Esophagus (tissue), 2 donors: Measurements from ENCODE around the gene DPYSL4. TPM values are rescaled to one million over a fixed set of nuclear protein-coding genes. Genes with fewer than 3 reads are reported as not detected.

Experiments
- H3K27ac ChIP-seq, 2 donors: one replicate each; pipeline ENCODE4 v1.5.1; 2013; ENCODE audit warnings: low read depth in 2 of 2, mild to moderate bottlenecking in 2 of 2, inconsistent platforms in 1 of 2, low read length in 1 of 2, moderate library complexity in 1 of 2
- H3K27me3 ChIP-seq, 2 donors: one replicate each; pipeline ENCODE4 v1.6.1; 2013; ENCODE audit warnings: low read length in 2 of 2, control low read depth in 1 of 2, mild to moderate bottlenecking in 1 of 2; ENCODE audit not compliant: insufficient read depth in 2 of 2, control insufficient read depth in 1 of 2
- H3K36me3 ChIP-seq, 2 donors: one replicate each; pipeline ENCODE4 v1.6.1; 2013; ENCODE audit warnings: low read length in 1 of 2; ENCODE audit not compliant: control insufficient read depth in 2 of 2, insufficient read depth in 2 of 2
- H3K4me1 ChIP-seq, 2 donors: one replicate each; pipeline ENCODE4 v1.6.1; 2013; ENCODE audit warnings: low read length in 1 of 2; ENCODE audit not compliant: control insufficient read depth in 2 of 2, insufficient read depth in 2 of 2
- H3K4me3 ChIP-seq, 2 donors: one replicate each; pipeline ENCODE4 v1.5.1; 2013; ENCODE audit warnings: low read length in 2 of 2, mild to moderate bottlenecking in 2 of 2, low read depth in 1 of 2, moderate library complexity in 1 of 2
- H3K9me3 ChIP-seq, 2 donors: one replicate each; pipeline ENCODE4 v1.6.1; 2013; ENCODE audit warnings: mild to moderate bottlenecking in 2 of 2, low read depth in 1 of 2, low read length in 1 of 2, moderate library complexity in 1 of 2; ENCODE audit not compliant: control insufficient read depth in 2 of 2, insufficient read depth in 1 of 2
- WGBS, 2 donors: extraction: QIAGEN DNeasy Blood & Tissue Kit; methylation state at CpG; one replicate each; pipeline ENCODE4 v1.1.7; 2013; 5-methylcytosine and 5-hydroxymethylcytosine counted together
- polyA plus RNA-seq, 2 donors: library from polyadenylated mRNA; stranded (reverse); fragments of 200-250 nt; gene quantifications; one replicate each; pipeline ENCODE4 v1.2.3, GENCODE V29; 2013
- donor health status: healthy with polysubstance abuse.
- donor health status: Bipolar disorder and iron deficiency.

Gene DPYSL4
- polyA plus RNA-seq, 2 donors: 0.26 to 0.52 TPM

DNA sequence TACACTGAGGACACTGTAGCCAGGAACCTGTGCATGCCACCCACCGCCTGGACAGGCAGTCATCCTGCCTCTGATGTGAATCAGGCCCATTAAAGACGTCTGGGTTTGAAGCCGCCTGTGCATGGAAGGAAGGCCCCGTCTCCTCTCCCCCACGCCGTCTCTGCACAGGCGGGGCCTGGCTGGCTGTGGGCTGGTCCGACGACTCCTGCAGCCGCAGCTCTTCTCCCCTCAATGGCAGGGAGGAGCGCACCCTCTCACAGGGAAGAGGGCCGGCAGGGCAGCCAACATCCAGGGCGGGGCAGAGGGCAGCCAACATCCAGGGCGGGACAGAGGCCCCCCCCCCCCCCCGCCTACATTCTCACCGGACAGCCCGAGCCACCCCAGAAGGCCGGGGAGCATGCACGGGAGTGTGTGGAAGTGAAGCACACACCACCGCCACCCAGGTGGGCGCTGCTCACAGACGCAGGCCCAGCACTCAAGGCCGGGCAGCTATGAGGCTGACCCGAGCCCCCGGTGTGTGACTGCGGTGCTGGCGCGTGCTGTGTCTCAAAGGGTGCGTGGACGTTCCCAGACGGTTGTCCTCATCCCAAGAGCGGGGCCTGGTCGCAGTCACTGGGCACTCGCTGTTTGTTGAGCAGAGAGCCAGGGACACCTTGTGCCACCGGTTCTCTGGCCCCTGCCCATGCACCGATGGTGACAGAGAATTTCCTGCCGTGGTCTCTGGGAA is 19.1 kb downstream of the DPYSL4 start:
- Histone ChIP-seq H3K27ac (no peak overlapping the region), H3K9me3 (no peaks in the 10 kb centered on the region), H3K4me1 (peaks cover 0 to 4% of the 10 kb centered on the region in 2 donors), H3K36me3 (peaks cover 0 to 4% of the 10 kb centered on the region in 2 donors), H3K4me3 (no peak overlapping the region), H3K27me3 (no peaks in the 10 kb centered on the region)
- WGBS, 2 donors: 77 to 80% methylated on average over 34 to 36 of the region's 37 CpGs

DNA sequence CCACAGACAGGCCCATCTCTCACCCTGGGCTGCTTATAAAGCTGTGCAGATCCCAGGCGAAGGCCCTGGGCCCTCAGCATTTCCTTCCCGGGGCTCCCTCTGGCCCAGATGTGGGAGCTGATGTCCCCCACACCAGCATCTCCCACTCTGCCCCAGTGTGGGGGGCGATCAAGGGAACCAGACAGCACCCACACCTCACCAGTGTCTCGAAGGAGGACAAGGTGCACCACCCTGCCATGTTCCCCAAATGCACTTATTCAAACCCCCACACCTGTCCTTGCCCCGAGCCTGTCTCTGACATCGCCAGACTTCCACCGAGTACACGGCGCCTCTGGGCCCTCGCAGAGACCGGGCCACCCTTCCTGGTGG is 19.6 kb downstream of the DPYSL4 start:
- WGBS, 2 donors: 88 to 92% methylated on average over 11 of the region's 11 CpGs
- Histone ChIP-seq H3K27ac (no peak overlapping the region), H3K27me3 (no peaks in the 10 kb centered on the region), H3K4me3 (no peak overlapping the region), H3K9me3 (no peaks in the 10 kb centered on the region), H3K4me1 (peaks cover 0 to 4% of the 10 kb centered on the region in 2 donors), H3K36me3 (peaks cover 0 to 4% of the 10 kb centered on the region in 2 donors)

DNA sequence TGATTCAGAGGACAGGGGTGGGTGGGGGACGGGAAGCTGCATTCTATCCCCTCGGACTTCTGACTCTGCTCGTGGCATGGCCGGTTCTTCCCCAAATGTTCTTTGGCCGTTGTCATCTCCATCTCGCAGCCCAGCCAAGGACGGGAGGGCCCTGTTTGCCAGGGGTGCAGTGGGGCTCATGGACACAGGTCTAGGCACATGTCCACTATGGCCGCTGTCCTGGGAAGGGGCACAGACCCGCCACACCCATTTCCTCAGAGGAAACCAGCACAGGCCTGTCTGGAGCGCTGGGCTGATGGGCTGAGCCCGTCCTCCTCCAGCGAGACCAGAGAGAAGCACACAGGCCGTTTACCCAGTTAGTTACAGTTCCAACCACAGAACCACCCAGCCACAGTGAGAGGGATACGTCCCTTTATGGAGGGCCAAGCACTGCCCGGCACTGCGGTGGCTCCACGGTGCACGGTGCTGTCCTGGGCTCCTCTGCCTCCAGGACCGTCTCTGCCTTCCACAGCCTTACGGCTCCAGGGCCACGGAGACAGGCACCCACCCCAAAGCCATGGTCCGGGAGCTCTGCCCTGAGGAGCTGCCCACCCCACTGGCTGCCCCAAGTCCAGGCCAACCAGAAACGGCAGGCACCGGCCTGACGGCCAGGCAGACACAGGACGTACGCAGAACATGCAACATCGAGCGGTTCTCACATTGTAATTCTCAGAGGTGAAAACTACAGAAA is 20.2 kb downstream of the DPYSL4 start:
- Histone ChIP-seq H3K9me3 (no peaks in the 10 kb centered on the region), H3K27ac (no peak overlapping the region), H3K36me3 (peaks cover 0 to 4% of the 10 kb centered on the region in 2 donors), H3K4me3 (no peak overlapping the region), H3K27me3 (no peaks in the 10 kb centered on the region), H3K4me1 (peaks cover 0 to 4% of the 10 kb centered on the region in 2 donors)
- WGBS, 2 donors: 88 to 91% methylated on average over 29 of the region's 29 CpGs

DNA sequence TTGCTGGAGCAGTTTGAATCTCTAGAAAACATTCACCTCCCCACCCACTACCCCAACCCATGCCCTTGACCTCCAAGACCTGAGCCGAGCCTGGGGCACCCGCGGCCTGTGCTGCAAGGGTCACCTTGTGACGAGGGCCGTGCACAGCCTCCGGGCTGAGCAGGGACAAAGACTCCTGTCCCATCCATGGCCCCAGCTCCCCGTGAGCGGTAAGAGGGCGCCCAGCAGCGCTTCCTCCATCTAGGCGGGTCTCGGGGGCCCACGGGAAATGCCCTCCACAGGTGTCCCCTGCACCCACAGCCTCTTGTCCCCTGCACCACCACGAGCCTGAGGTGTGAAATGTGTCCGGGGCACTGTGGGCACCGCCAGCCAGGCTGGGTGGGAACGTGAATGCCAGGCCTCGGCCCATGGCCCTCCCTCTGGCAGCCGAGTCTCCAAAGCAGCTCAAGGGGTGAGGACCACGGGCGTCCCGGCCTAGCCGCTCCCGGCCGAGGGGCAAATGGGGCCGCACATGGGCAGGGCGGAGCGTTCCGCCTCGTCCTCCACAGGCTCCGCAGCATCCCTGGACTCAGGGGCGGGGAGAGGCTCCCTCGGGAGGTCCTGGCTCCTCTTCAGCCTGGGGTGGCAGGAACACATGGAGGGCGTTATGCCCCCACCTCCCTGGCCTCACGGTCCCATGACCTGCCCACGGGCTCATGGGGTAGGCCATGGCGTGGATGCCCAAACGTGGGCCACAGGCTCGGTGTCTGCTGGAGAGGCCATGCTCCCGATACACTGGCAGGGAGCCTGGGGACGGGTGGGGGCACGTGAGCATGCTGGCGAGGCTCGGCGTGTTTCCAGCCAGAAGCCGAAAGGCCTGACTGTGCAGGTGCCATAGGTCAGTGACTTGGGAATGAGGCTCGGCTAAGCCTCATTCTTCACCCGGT is 21.1 kb downstream of the DPYSL4 start:
- H3K9me3 ChIP-seq: peaks cover 0 to under 1% of the 10 kb centered on the region in 2 donors
- peaks cover 0 to 4% of the 10 kb centered on the region in 2 donors for H3K4me1 ChIP-seq
- H3K27me3 ChIP-seq: no peaks in the 10 kb centered on the region
- 83 to 86% methylated on average over 47 to 48 of the region's 48 CpGs for WGBS, 2 donors
- no peak overlapping the region for H3K4me3 ChIP-seq
- no peak overlapping the region for H3K27ac ChIP-seq
- H3K36me3 ChIP-seq: peaks cover 0 to 4% of the 10 kb centered on the region in 2 donors

DNA sequence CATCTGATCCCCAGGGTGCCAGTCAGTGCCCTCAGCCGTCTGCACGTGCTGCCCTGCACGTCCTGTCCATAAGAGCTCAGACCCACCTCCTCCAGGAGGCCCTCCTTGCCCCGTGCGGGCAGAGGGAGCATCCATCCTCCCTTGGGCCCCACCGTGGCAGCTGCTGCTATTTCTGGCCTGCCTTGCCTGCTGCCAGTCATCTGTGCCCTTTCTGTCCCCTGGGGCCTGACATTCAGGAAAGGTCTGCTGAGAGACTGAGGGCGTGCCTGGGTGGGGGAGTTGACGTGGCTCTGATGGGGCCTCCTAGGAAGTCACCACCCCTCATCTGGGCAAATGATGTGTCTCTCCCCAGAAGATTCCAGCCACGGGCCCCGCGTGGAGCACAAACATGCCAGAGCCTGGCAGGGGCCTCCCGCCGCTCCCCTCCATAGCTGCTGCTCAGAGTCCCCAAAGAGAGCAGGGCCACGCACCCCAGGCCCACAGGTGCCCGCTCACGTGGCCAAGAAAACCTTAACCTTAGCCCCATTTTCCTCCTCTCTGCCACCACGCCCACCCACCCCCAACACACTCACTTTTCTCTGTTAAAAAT is 21.8 kb downstream of the DPYSL4 start:
- Histone ChIP-seq H3K27ac (no peak overlapping the region), H3K27me3 (no peaks in the 10 kb centered on the region), H3K4me3 (no peak overlapping the region), H3K9me3 (peaks cover 0 to 6% of the 10 kb centered on the region in 2 donors), H3K36me3 (peaks cover 0 to 4% of the 10 kb centered on the region in 2 donors), H3K4me1 (peaks cover 0 to 3% of the 10 kb centered on the region in 2 donors)
- WGBS, 2 donors: 78 to 79% methylated on average over 16 to 17 of the region's 17 CpGs

DNA sequence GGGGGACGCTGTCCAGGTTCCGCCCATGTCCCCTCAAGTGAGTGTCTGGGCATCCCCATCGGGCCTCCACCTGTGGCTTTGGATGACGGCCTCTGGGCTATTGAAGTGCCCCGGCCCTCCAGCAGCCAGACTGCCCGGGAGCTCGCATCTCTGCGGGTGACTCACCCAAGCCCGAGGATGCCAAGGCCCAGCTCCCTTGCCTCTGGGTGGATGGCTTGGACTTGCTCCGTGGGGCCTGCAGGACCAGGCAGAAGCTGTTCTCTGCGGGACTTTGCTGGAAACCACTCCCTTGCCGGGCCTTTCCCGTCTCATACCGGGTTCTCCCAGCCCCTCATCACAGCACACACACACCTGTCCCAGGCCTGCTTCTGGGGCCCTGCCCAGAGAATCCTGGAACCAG is 22.4 kb downstream of the DPYSL4 start:
- Histone ChIP-seq H3K9me3 (peaks cover 0 to 6% of the 10 kb centered on the region in 2 donors), H3K4me3 (no peak overlapping the region), H3K27ac (no peak overlapping the region), H3K4me1 (no peaks in the 10 kb centered on the region), H3K36me3 (peaks cover 0 to 4% of the 10 kb centered on the region in 2 donors), H3K27me3 (no peaks in the 10 kb centered on the region)
- 60 to 69% methylated on average over 14 of the region's 14 CpGs for WGBS, 2 donors

DNA sequence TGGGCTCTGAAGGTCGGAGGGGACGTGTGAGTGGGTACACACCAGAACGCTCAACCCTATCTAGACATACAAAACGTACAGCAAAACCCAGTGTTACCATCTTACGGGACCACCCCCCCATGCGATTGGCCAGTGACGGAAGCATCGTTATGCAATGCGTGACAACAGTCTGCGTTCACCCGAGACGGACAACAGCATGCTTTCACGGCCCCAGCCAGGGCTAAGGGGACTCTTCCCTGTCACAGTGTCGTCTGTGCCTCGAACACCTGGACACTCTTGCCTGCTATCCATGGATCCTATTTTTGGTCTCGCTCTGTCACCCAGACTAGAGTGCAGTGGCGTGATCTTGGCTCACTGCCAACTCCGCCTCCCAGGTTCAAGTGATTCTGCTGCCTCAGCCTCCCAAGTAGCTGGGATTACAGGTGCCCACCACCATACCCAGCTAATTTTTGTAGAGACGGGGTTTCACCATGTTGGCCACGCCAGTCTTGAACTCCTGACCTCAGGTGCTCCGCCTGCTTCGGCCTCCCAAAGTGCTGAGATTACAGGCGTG is 23.3 kb downstream of the DPYSL4 start:
- H3K27ac ChIP-seq: no peak overlapping the region
- no peaks in the 10 kb centered on the region for H3K4me1 ChIP-seq
- peaks cover 0 to 6% of the 10 kb centered on the region in 2 donors for H3K9me3 ChIP-seq
- no peaks in the 10 kb centered on the region for H3K27me3 ChIP-seq
- WGBS, 2 donors: 90 to 91% methylated on average over 23 of the region's 23 CpGs
- H3K4me3 ChIP-seq: no peak overlapping the region
- peaks cover 0 to 4% of the 10 kb centered on the region in 2 donors for H3K36me3 ChIP-seq

DNA sequence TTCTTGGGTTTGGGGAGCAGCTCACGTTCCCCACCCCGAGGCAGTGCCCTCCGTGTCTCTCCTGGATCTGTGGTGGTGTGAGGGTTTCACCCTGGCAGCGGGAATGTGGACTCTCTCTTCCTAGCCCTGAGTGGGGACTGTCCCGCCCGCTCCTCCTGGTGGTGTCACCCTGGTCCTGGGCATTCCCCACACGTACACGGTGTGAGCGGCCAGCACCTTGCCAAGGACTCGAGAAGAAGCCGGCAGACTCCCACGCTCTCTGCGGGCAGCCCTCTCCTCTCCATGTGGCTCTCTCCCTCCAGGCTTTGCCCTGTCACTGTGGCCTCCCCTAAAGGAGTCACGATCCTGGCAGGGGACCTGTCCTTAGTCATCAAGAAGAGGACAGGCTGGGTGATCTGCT is 24.0 kb downstream of the DPYSL4 start:
- peaks cover 0 to 4% of the 10 kb centered on the region in 2 donors for H3K36me3 ChIP-seq
- no peak overlapping the region for H3K27ac ChIP-seq
- H3K27me3 ChIP-seq: no peaks in the 10 kb centered on the region
- H3K4me3 ChIP-seq: no peak overlapping the region
- no peaks in the 10 kb centered on the region for H3K4me1 ChIP-seq
- WGBS, 2 donors: 92 to 95% methylated on average over 14 of the region's 14 CpGs
- peaks cover 0 to 6% of the 10 kb centered on the region in 2 donors for H3K9me3 ChIP-seq

DNA sequence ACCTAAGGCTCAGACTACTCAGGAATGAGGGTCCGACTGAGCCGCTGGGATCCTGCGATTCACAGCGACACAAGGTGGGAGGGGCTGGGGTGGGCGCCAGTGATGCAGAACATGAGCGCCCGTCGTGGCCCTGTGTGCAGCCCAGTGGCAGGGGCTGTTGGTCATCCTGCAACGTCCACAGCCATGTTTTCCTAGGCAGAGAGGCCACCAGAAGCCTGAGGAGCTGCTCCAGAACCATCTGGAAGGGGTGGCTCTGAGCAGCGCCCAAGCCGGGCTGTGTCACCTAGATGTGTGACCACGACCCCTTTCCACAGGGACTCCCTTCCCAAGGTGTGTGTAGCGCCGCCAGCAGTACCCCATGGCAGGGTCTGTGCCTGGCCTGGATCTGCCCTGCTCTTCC is 24.5 kb downstream of the DPYSL4 start:
- Histone ChIP-seq H3K4me1 (no peaks in the 10 kb centered on the region), H3K27ac (no peak overlapping the region), H3K36me3 (peaks cover 0 to 4% of the 10 kb centered on the region in 2 donors), H3K27me3 (no peaks in the 10 kb centered on the region), H3K9me3 (peaks cover 0 to 6% of the 10 kb centered on the region in 2 donors), H3K4me3 (no peak overlapping the region)
- WGBS, 2 donors: 90 to 92% methylated on average over 14 of the region's 14 CpGs
